ENCODE results near the gene LRMDA. TPM values are rescaled to one million over a fixed set of nuclear protein-coding genes. Genes with fewer than 3 reads are reported as not detected.

LRMDA gene
- total and polyA plus RNA-seq, 2 of the 8 experiments (the other 6 are each of a cell fraction or from before 2014, with no cell fraction given) = 0.86 to 2.8 TPM

DNA sequence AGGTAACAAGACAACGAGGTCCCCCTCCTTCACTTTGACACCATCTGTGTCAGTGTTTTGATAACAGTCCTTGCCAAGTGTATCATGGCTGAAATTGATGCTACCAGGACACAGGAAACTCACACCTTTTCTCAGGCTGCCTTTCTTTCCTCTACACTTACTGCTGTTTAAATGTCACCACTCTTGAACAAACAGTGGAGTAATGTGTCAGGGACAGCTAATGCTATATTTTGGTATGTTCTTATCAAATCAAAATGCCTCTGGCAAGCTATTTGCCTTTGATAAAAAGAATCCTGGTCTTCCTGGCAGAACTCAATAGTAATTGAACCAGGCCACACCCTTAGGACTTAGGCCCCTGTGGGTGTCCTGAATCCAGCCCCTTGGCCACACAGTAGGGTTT lies 692.9 kb downstream of the LRMDA start:
- POLR2A ChIA-PET (ENCODE audit: partially characterized antibody) = no interaction called here
- no peak overlapping the region for H3K18ac ChIP-seq (ENCODE audit: extremely low read depth, low read length)
- 92% methylated on average over 1 of the region's 1 CpG; no CpG with 5 or more reads in 1 of the 2 experiments for WGBS, 2 experiments (ENCODE audit: extremely low coverage in 1 of 2, insufficient coverage in 1 of 2, insufficient read length in 1 of 2, insufficient replicate concordance in 2 of 2, low coverage in 1 of 2, low lambda C conversion rate in 2 of 2, missing lambda C conversion rate in 1 of 2)

More for the DNA sequence above, 692.9 kb downstream of the LRMDA start:
- Histone ChIP-seq H3K56ac (replicated peaks; ENCODE audit: insufficient read length, low read depth, low read length) (no peak overlapping the region), H4K20me1 (replicated peaks in 1 of 2; ENCODE audit: control insufficient read depth in 1 of 2, insufficient read depth in 2 of 2, low read length in 2 of 2) (no peaks in the 10 kb centered on the region), H3K79me1 (ENCODE audit: low read depth, low read length) (no peaks in the 10 kb centered on the region), H2AK5ac (ENCODE audit: low read depth, low read length) (no peak overlapping the region), H3K23ac (ENCODE audit: insufficient read length) (no peak overlapping the region), H4K91ac (replicated peaks; ENCODE audit: insufficient read length, low read length) (no peak overlapping the region), H4K8ac (ENCODE audit: extremely low read depth, insufficient read depth, low read length) (no peak overlapping the region), H3K36me3 (ENCODE audit: control insufficient read depth in 2 of 4, insufficient read depth in 4 of 4, low read length in 3 of 4) (no peaks in the 10 kb centered on the region), H3K23me2 (ENCODE audit: low read depth, low read length) (no peaks in the 10 kb centered on the region), H3K27ac (ENCODE audit: low read depth, low read length) (no peak overlapping the region), H3K9ac (replicated peaks in 1 of 4; ENCODE audit: extremely low read depth in 1 of 4, low read depth in 3 of 4, low read length in 3 of 4) (no peak overlapping the region), H3K4me3 (ENCODE audit: extremely low read depth in 1 of 4, insufficient read depth in 2 of 4, low read depth in 3 of 4, low read length in 4 of 4) (no peak overlapping the region), H3K4me2 (ENCODE audit: insufficient read depth in 1 of 2, low read depth in 2 of 2, low read length in 2 of 2) (no peak overlapping the region), H3K79me2 (ENCODE audit: control insufficient read depth in 1 of 2, insufficient read depth in 2 of 2, low read length in 2 of 2) (no peaks in the 10 kb centered on the region), H3K4me1 (replicated peaks in 1 of 4; ENCODE audit: control insufficient read depth in 3 of 4, insufficient read depth in 4 of 4, low read length in 3 of 4) (peaks cover 0 to 7% (median 0%) of the 10 kb centered on the region in 4 experiments; a peak in 1 of 7 replicates), H2BK5ac (ENCODE audit: low read depth, low read length) (no peak overlapping the region), H2BK120ac (replicated peaks; ENCODE audit: low read depth, low read length) (no peak overlapping the region), H2BK12ac (ENCODE audit: low read depth, low read length) (no peak overlapping the region), H3K9me3 (ENCODE audit: insufficient read depth in 2 of 2, low read depth in 1 of 2, low read length in 1 of 2) (no peaks in the 10 kb centered on the region), H2BK20ac (ENCODE audit: low read length) (no peak overlapping the region), H3K27me3 (replicated peaks in 1 of 4; ENCODE audit: control insufficient read depth in 3 of 4, extremely low read depth in 1 of 4, insufficient read depth in 3 of 4, low read length in 3 of 4) (no peaks in the 10 kb centered on the region; a peak in 1 of 7 replicates), H2AFZ (ENCODE audit: low read length) (no peak overlapping the region), H4K5ac (ENCODE audit: insufficient read length, low read depth, low read length) (no peak overlapping the region), H3K4ac (replicated peaks; ENCODE audit: insufficient read length, low read depth, low read length) (no peak overlapping the region), H3K14ac (ENCODE audit: insufficient read length) (no peak overlapping the region), H2BK15ac (ENCODE audit: low read length) (no peak overlapping the region)
- no peak for FAIRE-seq
- no peak for TF ChIP-seq KDM4A (IDR thresholded peaks at IDR 0.05; ENCODE audit: low read depth, low read length, severe bottlenecking)
- no peak for TF ChIP-seq RFX5 (IDR thresholded peaks at IDR 0.05; ENCODE audit: borderline replicate concordance, low read depth, low read length)
- no peak for TF ChIP-seq SP4 (IDR thresholded peaks at IDR 0.05; ENCODE audit: low read length)
- TF ChIP-seq RXRA (IDR thresholded peaks at IDR 0.05; ENCODE audit: insufficient read depth, low read depth, low read length) = no peak
- no peak for TF ChIP-seq NANOG (IDR thresholded peaks at IDR 0.05; ENCODE audit: insufficient read depth, low read depth, low read length, poor library complexity, severe bottlenecking)
- TF ChIP-seq ASH2L (IDR thresholded peaks at IDR 0.05; ENCODE audit: low read length) = no peak
- no peak for TF ChIP-seq EZH2 (IDR thresholded peaks at IDR 0.05; ENCODE audit: low read depth, low read length, severe bottlenecking)
- TF ChIP-seq KDM5A (IDR thresholded peaks at IDR 0.05; ENCODE audit: low read length) = no peak
- TF ChIP-seq, protein P1, sequence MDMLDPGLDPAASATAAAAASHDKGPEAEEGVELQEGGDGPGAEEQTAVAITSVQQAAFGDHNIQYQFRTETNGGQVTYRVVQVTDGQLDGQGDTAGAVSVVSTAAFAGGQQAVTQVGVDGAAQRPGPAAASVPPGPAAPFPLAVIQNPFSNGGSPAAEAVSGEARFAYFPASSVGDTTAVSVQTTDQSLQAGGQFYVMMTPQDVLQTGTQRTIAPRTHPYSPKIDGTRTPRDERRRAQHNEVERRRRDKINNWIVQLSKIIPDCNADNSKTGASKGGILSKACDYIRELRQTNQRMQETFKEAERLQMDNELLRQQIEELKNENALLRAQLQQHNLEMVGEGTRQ (IDR thresholded peaks at IDR 0.05; ENCODE audit: low read length) = no peak
- TF ChIP-seq MAFK (IDR thresholded peaks at IDR 0.05; ENCODE audit: low read depth, low read length) = no peak
- TF ChIP-seq, protein P2, sequence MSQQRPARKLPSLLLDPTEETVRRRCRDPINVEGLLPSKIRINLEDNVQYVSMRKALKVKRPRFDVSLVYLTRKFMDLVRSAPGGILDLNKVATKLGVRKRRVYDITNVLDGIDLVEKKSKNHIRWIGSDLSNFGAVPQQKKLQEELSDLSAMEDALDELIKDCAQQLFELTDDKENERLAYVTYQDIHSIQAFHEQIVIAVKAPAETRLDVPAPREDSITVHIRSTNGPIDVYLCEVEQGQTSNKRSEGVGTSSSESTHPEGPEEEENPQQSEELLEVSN (IDR thresholded peaks at IDR 0.05) = no peak
- TF ChIP-seq, protein P3, sequence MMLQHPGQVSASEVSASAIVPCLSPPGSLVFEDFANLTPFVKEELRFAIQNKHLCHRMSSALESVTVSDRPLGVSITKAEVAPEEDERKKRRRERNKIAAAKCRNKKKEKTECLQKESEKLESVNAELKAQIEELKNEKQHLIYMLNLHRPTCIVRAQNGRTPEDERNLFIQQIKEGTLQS (IDR thresholded peaks at IDR 0.05; ENCODE audit: insufficient read depth, low read depth, low read length) = no peak
- CTCF ChIA-PET (ENCODE audit: partially characterized antibody) = no interaction called here
- DNase-seq (ENCODE audit: low read depth in 1 of 2, low spot score in 2 of 2) = no peak
